Mesenchymal stem cell (in vitro differentiated cells and primary cell): ENCODE results near the gene YIPF3. TPM values are rescaled to one million over a fixed set of nuclear protein-coding genes. Genes with fewer than 3 reads are reported as not detected.

ENCODE experiments used
- DNase-seq: peaks from one replicate; pipeline ENCODE4 v3.0.0-alpha.2; 2013
- H2AFZ ChIP-seq: one replicate; pipeline ENCODE4 v1.6.1; 2013; ENCODE audit warnings: low read depth, mild to moderate bottlenecking, control low read depth, inconsistent platforms, low read length, moderate library complexity
- H2AK5ac ChIP-seq: 2 replicates; pipeline ENCODE4 v1.6.1; 2013; ENCODE audit warnings: low read length, moderate library complexity, mild to moderate bottlenecking, inconsistent platforms; ENCODE audit not compliant: severe bottlenecking
- H2BK120ac ChIP-seq: one replicate; pipeline ENCODE4 v1.6.1; 2013; ENCODE audit warnings: low read depth, mild to moderate bottlenecking, inconsistent platforms, low read length, moderate library complexity
- H2BK12ac ChIP-seq, 2 experiments: one replicate each; pipeline ENCODE4 v1.6.1; 2013; ENCODE audit warnings: inconsistent platforms in 2 of 2, low read length in 2 of 2, mild to moderate bottlenecking in 2 of 2, moderate library complexity in 2 of 2, control low read depth in 1 of 2
- H2BK15ac ChIP-seq: one replicate; pipeline ENCODE4 v1.6.1; 2013; ENCODE audit warnings: mild to moderate bottlenecking, low read depth, inconsistent platforms; ENCODE audit not compliant: poor library complexity, severe bottlenecking
- H2BK5ac ChIP-seq: 2 replicates; pipeline ENCODE4 v1.6.1; 2013; ENCODE audit warnings: low read depth, mild to moderate bottlenecking, low read length, control low read depth, inconsistent platforms; ENCODE audit not compliant: poor library complexity, severe bottlenecking
- H3K14ac ChIP-seq, 2 experiments: one replicate each; pipeline ENCODE4 v1.6.1; 2013; ENCODE audit warnings: inconsistent platforms in 2 of 2, low read length in 2 of 2, control low read depth in 1 of 2, mild to moderate bottlenecking in 1 of 2, moderate library complexity in 1 of 2
- H3K18ac ChIP-seq, 2 experiments: one replicate each; pipeline ENCODE4 v1.6.1; 2013; ENCODE audit warnings: inconsistent platforms in 2 of 2, low read length in 2 of 2, control low read depth in 1 of 2, low read depth in 1 of 2, mild to moderate bottlenecking in 1 of 2
- H3K23ac ChIP-seq, 2 experiments: one replicate each; pipeline ENCODE4 v1.6.1; 2013; ENCODE audit warnings: inconsistent platforms in 2 of 2, low read length in 2 of 2, mild to moderate bottlenecking in 2 of 2, moderate library complexity in 2 of 2, control low read depth in 1 of 2
- H3K27ac ChIP-seq: 2 replicates; pipeline ENCODE4 v1.5.1; 2013; ENCODE audit warnings: mild to moderate bottlenecking, moderate library complexity, low read length, control low read depth, inconsistent platforms; ENCODE audit not compliant: poor library complexity, severe bottlenecking
- H3K27me3 ChIP-seq, 2 experiments: 2 replicates each; pipeline versions ENCODE4 v1.6.1 to v1.7.0; 2013; ENCODE audit warnings: low read length in 2 of 2, mild to moderate bottlenecking in 2 of 2, moderate library complexity in 2 of 2, control low read depth in 1 of 2, inconsistent platforms in 1 of 2; ENCODE audit not compliant: control insufficient read depth in 1 of 2, insufficient read depth in 1 of 2
- H3K36me3 ChIP-seq, 2 experiments: 2 replicates each; pipeline versions ENCODE4 v1.6.1 to v1.7.0; 2013; ENCODE audit warnings: low read length in 2 of 2, control low read depth in 1 of 2, inconsistent platforms in 1 of 2, low read depth in 1 of 2, mild to moderate bottlenecking in 1 of 2; ENCODE audit not compliant: insufficient read depth in 2 of 2, control insufficient read depth in 1 of 2
- H3K4ac ChIP-seq, 2 experiments: one replicate each; pipeline ENCODE4 v1.6.1; 2013; ENCODE audit warnings: inconsistent platforms in 2 of 2, low read length in 2 of 2, mild to moderate bottlenecking in 2 of 2, moderate library complexity in 2 of 2, control low read depth in 1 of 2, low read depth in 1 of 2
- H3K4me1 ChIP-seq: 2 replicates; pipeline ENCODE4 v1.6.1; 2013; ENCODE audit warnings: low read depth, low read length, control low read depth; ENCODE audit not compliant: control insufficient read depth, insufficient read depth
- H3K4me2 ChIP-seq: 2 replicates; pipeline ENCODE4 v1.6.1; 2013; ENCODE audit warnings: low read length, mild to moderate bottlenecking, inconsistent platforms; ENCODE audit not compliant: poor library complexity, severe bottlenecking
- H3K4me3 ChIP-seq, 2 experiments: 2 replicates each; pipeline versions ENCODE4 v1.5.1 to v1.7.0; 2013; ENCODE audit warnings: low read length in 2 of 2, mild to moderate bottlenecking in 2 of 2, control low read depth in 1 of 2, low read depth in 1 of 2; ENCODE audit not compliant: insufficient read depth in 1 of 2
- H3K79me1 ChIP-seq: replicated peaks from 2 replicates; pipeline ENCODE4 v1.6.1; 2013; ENCODE audit warnings: mild to moderate bottlenecking, control low read depth, low read length, inconsistent platforms; ENCODE audit not compliant: poor library complexity, severe bottlenecking
- H3K9ac ChIP-seq: 2 replicates; pipeline ENCODE4 v1.7.0; 2013; ENCODE audit warnings: mild to moderate bottlenecking, low read length, moderate library complexity
- H3K9me3 ChIP-seq: 2 replicates; pipeline ENCODE4 v1.7.0; 2013; ENCODE audit warnings: mild to moderate bottlenecking, low read length; ENCODE audit not compliant: control insufficient read depth
- H4K8ac ChIP-seq: one replicate; pipeline ENCODE4 v1.6.1; 2013; ENCODE audit warnings: inconsistent platforms, mild to moderate bottlenecking, low read length, moderate library complexity
- H4K91ac ChIP-seq: one replicate; pipeline ENCODE4 v1.6.1; 2013; ENCODE audit warnings: mild to moderate bottlenecking, low read length, inconsistent platforms
- WGBS: methylation state at CpG from one replicate; pipeline ENCODE4 v1.1.7; 2013; ENCODE audit warnings: mixed read lengths; 5-methylcytosine and 5-hydroxymethylcytosine counted together
- small RNA-seq: library from polyadenylated mRNA; stranded (forward); fragments of <200 nt; extraction: miRNeasy Mini kit (QIAGEN cat#:217004); gene quantifications from one replicate; pipeline ENCODE3, GENCODE V24; 2013; ENCODE audit warnings: low read depth

Gene YIPF3

GRCh38 chr6:43464337-43464736 is 52.4 kb downstream of the YIPF3 start:
- Histone ChIP-seq H2AFZ (no peak overlapping the region), H3K18ac (no peak overlapping the region), H3K23ac (no peak overlapping the region), H3K9ac (no peak overlapping the region), H2BK120ac (no peak overlapping the region), H3K14ac (no peak overlapping the region), H3K36me3 (no peaks in the 10 kb centered on the region), H2BK5ac (no peak overlapping the region), H3K79me1 (no peaks in the 10 kb centered on the region), H3K4me3 (no peak overlapping the region), H3K9me3 (no peaks in the 10 kb centered on the region), H2AK5ac (no peak overlapping the region), H3K4me2 (no peak overlapping the region), H2BK12ac (no peak overlapping the region), H3K4ac (no peak overlapping the region), H2BK15ac (no peak overlapping the region), H4K8ac (no peak overlapping the region), H3K27me3 (peaks cover 40 to 45% of the 10 kb centered on the region in 2 experiments), H3K27ac (no peak overlapping the region), H4K91ac (no peak overlapping the region), H3K4me1 (no peaks in the 10 kb centered on the region)
- DNase-seq = no peak
- 80% methylated on average over 6 of the region's 8 CpGs for WGBS

- DNase-seq = no peak
- no peaks in the 10 kb centered on the region for H3K9me3 ChIP-seq
- H2BK120ac ChIP-seq = no peak overlapping the region
- H3K4me3 ChIP-seq = no peak overlapping the region
- no peaks in the 10 kb centered on the region for H3K36me3 ChIP-seq
- H3K18ac ChIP-seq = no peak overlapping the region
- no peak overlapping the region for H2AK5ac ChIP-seq
- no peak overlapping the region for H4K91ac ChIP-seq
- H3K4ac ChIP-seq = no peak overlapping the region
- no peak overlapping the region for H3K23ac ChIP-seq
- WGBS = 81% methylated on average over 5 of the region's 5 CpGs
- H3K9ac ChIP-seq = no peak overlapping the region
- H3K4me2 ChIP-seq = no peak overlapping the region
- peaks cover 22 to 31% of the 10 kb centered on the region in 2 experiments for H3K27me3 ChIP-seq
- H2AFZ ChIP-seq = no peak overlapping the region
- H2BK12ac ChIP-seq = no peak overlapping the region
- H3K14ac ChIP-seq = no peak overlapping the region
- H2BK5ac ChIP-seq = no peak overlapping the region
- H3K27ac ChIP-seq = no peak overlapping the region
- H4K8ac ChIP-seq = no peak overlapping the region
- no peaks in the 10 kb centered on the region for H3K79me1 ChIP-seq
- H2BK15ac ChIP-seq = no peak overlapping the region
- H3K4me1 ChIP-seq = no peaks in the 10 kb centered on the region
Observed at GRCh38 chr6:43461936-43462335, 54.8 kb downstream of the YIPF3 start.

Small RNAs within 50 kb of the gene (small RNA-seq; reads per million reads assigned to genes)
- gene RF00426 (not detected), gene RNU6-1113P (not detected)
